Keratinocyte (primary cell): ENCODE measurements around the gene RNF19B.

Experiments
- EZH2 ChIP-seq: IDR thresholded peaks from one replicate; pipeline ENCODE4 v1.6.1; 2012; ENCODE audit warnings: inconsistent platforms, mild to moderate bottlenecking, low read length, moderate library complexity
- TF ChIP-seq, protein P1 (sequence below), 3 experiments: IDR thresholded peaks in 1 of 3; conservative IDR thresholded peaks in 1 of 3; optimal IDR thresholded peaks in 1 of 3; 2 replicates in 2 of 3; 3 replicates in 1 of 3; pipeline versions ENCODE3 to v1.5.1; 2011; ENCODE audit warnings: low read length in 3 of 3, mild to moderate bottlenecking in 3 of 3, moderate library complexity in 2 of 3, control low read depth in 1 of 3, inconsistent platforms in 1 of 3; ENCODE audit not compliant: insufficient read depth in 2 of 3; ENCODE audit errors: extremely low read depth in 1 of 3

DNA sequence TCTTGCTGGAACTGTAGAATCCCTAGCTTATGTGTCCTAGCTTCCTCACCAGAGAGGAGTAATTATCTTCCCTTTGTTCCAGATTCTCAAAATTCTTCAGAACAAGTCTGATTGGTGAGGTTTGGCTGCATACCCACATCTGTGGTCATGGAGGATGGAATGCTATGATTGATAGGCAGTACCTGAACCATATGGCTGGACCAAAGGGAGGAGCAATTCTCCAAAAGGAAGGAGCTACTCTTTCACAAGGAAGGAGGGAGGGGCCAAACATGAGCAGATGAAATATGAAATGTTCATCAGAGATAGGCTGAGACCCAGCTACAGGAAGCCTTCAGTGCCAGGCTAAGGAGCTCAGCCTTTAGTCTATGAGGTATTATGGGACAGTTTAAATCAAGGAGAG, 5.0 kb upstream of the RNF19B start:
- no peak for TF ChIP-seq EZH2
- TF ChIP-seq, protein P1, sequence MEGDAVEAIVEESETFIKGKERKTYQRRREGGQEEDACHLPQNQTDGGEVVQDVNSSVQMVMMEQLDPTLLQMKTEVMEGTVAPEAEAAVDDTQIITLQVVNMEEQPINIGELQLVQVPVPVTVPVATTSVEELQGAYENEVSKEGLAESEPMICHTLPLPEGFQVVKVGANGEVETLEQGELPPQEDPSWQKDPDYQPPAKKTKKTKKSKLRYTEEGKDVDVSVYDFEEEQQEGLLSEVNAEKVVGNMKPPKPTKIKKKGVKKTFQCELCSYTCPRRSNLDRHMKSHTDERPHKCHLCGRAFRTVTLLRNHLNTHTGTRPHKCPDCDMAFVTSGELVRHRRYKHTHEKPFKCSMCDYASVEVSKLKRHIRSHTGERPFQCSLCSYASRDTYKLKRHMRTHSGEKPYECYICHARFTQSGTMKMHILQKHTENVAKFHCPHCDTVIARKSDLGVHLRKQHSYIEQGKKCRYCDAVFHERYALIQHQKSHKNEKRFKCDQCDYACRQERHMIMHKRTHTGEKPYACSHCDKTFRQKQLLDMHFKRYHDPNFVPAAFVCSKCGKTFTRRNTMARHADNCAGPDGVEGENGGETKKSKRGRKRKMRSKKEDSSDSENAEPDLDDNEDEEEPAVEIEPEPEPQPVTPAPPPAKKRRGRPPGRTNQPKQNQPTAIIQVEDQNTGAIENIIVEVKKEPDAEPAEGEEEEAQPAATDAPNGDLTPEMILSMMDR (optimal IDR thresholded peaks at IDR 0.05 in 1 of 3, IDR thresholded peaks at IDR 0.05 in 1 of 3, conservative IDR thresholded peaks at IDR 0.05 in 1 of 3; ENCODE audit: extremely low read depth in 1 of 3, insufficient read depth in 2 of 3, low read length in 3 of 3) = no peak
